AG09309 (cell line): Measurements from ENCODE around the gene VSTM2B.

Experiments used
- DNase-seq: peaks from one replicate; pipeline ENCODE4 v3.0.0-alpha.2; 2010; ENCODE audit warnings: low read depth
- H3K4me3 ChIP-seq: 2 replicates; pipeline ENCODE4 v1.5.1; 2011; ENCODE audit warnings: mild to moderate bottlenecking, low read depth, low read length, moderate library complexity; ENCODE audit not compliant: control insufficient read depth
- CTCF ChIP-seq: IDR thresholded peaks from 2 replicates; pipeline ENCODE4 v1.5.1; 2011; ENCODE audit warnings: mild to moderate bottlenecking, low read depth, low read length, inconsistent platforms; ENCODE audit not compliant: insufficient read depth, control insufficient read depth; ENCODE audit errors: missing control alignments

The VSTM2B gene

GRCh38 chr19:29591670-29592069 is 65.9 kb downstream of the VSTM2B start:
- no peak overlapping the region for H3K4me3 ChIP-seq
- no peak for DNase-seq
- TF ChIP-seq CTCF = no peak

GRCh38 chr19:29593869-29594268 is 68.1 kb downstream of the VSTM2B start:
- DNase-seq = no peak
- no peak for TF ChIP-seq CTCF
- no peak overlapping the region for H3K4me3 ChIP-seq

- no peak for TF ChIP-seq CTCF
- DNase-seq = no peak
- no peak overlapping the region for H3K4me3 ChIP-seq
These were observed 70.4 kb downstream of the VSTM2B start for GRCh38 chr19:29596080-29596727.

GRCh38 chr19:29596885-29597525 is 71.2 kb downstream of the VSTM2B start:
- peak; percentile 46 for TF ChIP-seq CTCF
- DNase-seq = no peak
- H3K4me3 ChIP-seq = no peak overlapping the region

GRCh38 chr19:29598036-29598435 is 72.2 kb downstream of the VSTM2B start:
- no peak for DNase-seq
- TF ChIP-seq CTCF = no peak
- no peak overlapping the region for H3K4me3 ChIP-seq

- TF ChIP-seq CTCF = no peak
- DNase-seq = no peak
- no peak overlapping the region for H3K4me3 ChIP-seq
These were observed 72.7 kb downstream of the VSTM2B start for GRCh38 chr19:29598496-29598895.
